Measurements from ENCODE around the gene ZNF892. TPM values are rescaled to one million over a fixed set of nuclear protein-coding genes. Genes with fewer than 3 reads are reported as not detected.

Gene ZNF892
- total and polyA plus RNA-seq, 2 of the 13 experiments (the other 11 are each of a cell fraction or from before 2014, with no cell fraction given), result not detected

- CTCF ChIA-PET (ENCODE audit: low intra/inter-chr PET ratio, low total read pairs), result no interaction called here
- Histone ChIP-seq H3K9ac (ENCODE audit: insufficient read depth, low read depth, low read length) (no peak overlapping the region), H3K4me3 (replicated peaks in 1 of 3; ENCODE audit: insufficient read depth in 1 of 3, low read depth in 2 of 3, low read length in 3 of 3) (no peak overlapping the region), H3K27me3 (ENCODE audit: control insufficient read depth in 1 of 2, insufficient read depth in 2 of 2, low read length in 2 of 2) (no peaks in the 10 kb centered on the region), H3K27ac (ENCODE audit: extremely low read length, insufficient read depth, low read length) (no peak overlapping the region), H3K4me2 (ENCODE audit: low read depth, low read length) (no peak overlapping the region), H3K4me1 (ENCODE audit: insufficient read depth, low read length) (no peaks in the 10 kb centered on the region), H2AFZ (ENCODE audit: low read length) (no peak overlapping the region), H3K9me3 (ENCODE audit: low read length) (no peaks in the 10 kb centered on the region), H4K20me1 (ENCODE audit: insufficient read depth, low read length) (no peaks in the 10 kb centered on the region), H3K36me3 (replicated peaks in 1 of 2; ENCODE audit: control insufficient read depth in 1 of 2, insufficient read depth in 2 of 2, low read length in 2 of 2) (peaks cover 20 to 51% of the 10 kb centered on the region in 2 experiments; a peak in 4 of 5 replicates), H3K79me2 (ENCODE audit: insufficient read depth, low read length) (no peaks in the 10 kb centered on the region)
- TF ChIP-seq ZC3H13 (CRISPR knock-in tag; IDR thresholded peaks at IDR 0.05), result 0 out of 2 replicates have a peak, but pooled peaks have one; percentile 35
- TF ChIP-seq, protein P1, sequence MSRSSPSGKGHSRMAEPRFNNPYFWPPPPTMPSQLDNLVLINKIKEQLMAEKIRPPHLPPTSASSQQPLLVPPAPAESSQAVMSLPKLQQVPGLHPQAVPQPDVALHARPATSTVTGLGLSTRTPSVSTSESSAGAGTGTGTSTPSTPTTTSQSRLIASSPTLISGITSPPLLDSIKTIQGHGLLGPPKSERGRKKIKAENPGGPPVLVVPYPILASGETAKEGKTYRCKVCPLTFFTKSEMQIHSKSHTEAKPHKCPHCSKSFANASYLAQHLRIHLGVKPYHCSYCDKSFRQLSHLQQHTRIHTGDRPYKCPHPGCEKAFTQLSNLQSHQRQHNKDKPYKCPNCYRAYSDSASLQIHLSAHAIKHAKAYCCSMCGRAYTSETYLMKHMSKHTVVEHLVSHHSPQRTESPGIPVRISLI (CRISPR knock-in tag; IDR thresholded peaks at IDR 0.05; ENCODE audit: borderline replicate concordance), result no peak
- TF ChIP-seq, protein P2, sequence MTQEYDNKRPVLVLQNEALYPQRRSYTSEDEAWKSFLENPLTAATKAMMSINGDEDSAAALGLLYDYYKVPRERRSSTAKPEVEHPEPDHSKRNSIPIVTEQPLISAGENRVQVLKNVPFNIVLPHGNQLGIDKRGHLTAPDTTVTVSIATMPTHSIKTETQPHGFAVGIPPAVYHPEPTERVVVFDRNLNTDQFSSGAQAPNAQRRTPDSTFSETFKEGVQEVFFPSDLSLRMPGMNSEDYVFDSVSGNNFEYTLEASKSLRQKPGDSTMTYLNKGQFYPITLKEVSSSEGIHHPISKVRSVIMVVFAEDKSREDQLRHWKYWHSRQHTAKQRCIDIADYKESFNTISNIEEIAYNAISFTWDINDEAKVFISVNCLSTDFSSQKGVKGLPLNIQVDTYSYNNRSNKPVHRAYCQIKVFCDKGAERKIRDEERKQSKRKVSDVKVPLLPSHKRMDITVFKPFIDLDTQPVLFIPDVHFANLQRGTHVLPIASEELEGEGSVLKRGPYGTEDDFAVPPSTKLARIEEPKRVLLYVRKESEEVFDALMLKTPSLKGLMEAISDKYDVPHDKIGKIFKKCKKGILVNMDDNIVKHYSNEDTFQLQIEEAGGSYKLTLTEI (CRISPR knock-in tag; conservative IDR thresholded peaks at IDR 0.05), result no peak
- no peak for TF ChIP-seq CENPT (CRISPR knock-in tag; IDR thresholded peaks at IDR 0.05; ENCODE audit: low read depth)
- BruUV-seq (replicated peaks), result no TSS peak
- FAIRE-seq (no peak), DNase-seq (ENCODE audit: low spot score) (no peak), ATAC-seq (no peak)
- 98% methylated on average over 18 of the region's 18 CpGs for WGBS (ENCODE audit: low lambda C conversion rate)
- in situ Hi-C loops (cut with HindIII; ENCODE audit: extremely low pct_ligation_motif_present, low pct_unique_long_range_greater_than_20kb) (no loop called here), intact Hi-C loops (cut with micrococcal nuclease; ENCODE audit: unreplicated experiment) (no loop called here)
- POLR2A ChIA-PET, result interaction anchor here (0.7 kb wide), 1 partner anchor 16 kb away, joined by 3 read pairs; the partner anchor contains the start of gene ZNF2
Measured at GRCh38 chr2:95181774-95182173, 25.5 kb upstream of the ZNF892 start.

- no peak overlapping the region for H3K4me2 ChIP-seq (ENCODE audit: low read depth, low read length)
- ATAC-seq (no peak), FAIRE-seq (no peak), DNase-seq (ENCODE audit: low spot score) (no peak)
- no peak overlapping the region for H3K9ac ChIP-seq (ENCODE audit: insufficient read depth, low read depth, low read length)
- H3K4me1 ChIP-seq (ENCODE audit: insufficient read depth, low read length), result no peaks in the 10 kb centered on the region
- in situ Hi-C loops (cut with HindIII; ENCODE audit: extremely low pct_ligation_motif_present, low pct_unique_long_range_greater_than_20kb) (no loop called here), intact Hi-C loops (cut with micrococcal nuclease; ENCODE audit: unreplicated experiment) (no loop called here)
- CTCF ChIA-PET (ENCODE audit: low intra/inter-chr PET ratio, low total read pairs), result no interaction called here
- H3K27me3 ChIP-seq (ENCODE audit: control insufficient read depth in 1 of 2, insufficient read depth in 2 of 2, low read length in 2 of 2), result no peaks in the 10 kb centered on the region
- no peak overlapping the region for H3K27ac ChIP-seq (ENCODE audit: extremely low read length, insufficient read depth, low read length)
- peaks cover 11 to 31% of the 10 kb centered on the region in 2 experiments; a peak in 4 of 5 replicates for H3K36me3 ChIP-seq (replicated peaks in 1 of 2; ENCODE audit: control insufficient read depth in 1 of 2, insufficient read depth in 2 of 2, low read length in 2 of 2)
- no peaks in the 10 kb centered on the region for H3K79me2 ChIP-seq (ENCODE audit: insufficient read depth, low read length)
- H3K9me3 ChIP-seq (ENCODE audit: low read length), result no peaks in the 10 kb centered on the region
- 97% methylated on average over 3 of the region's 3 CpGs for WGBS (ENCODE audit: low lambda C conversion rate)
- POLR2A ChIA-PET, result no interaction called here
- no TSS peak for BruUV-seq (replicated peaks)
- no peak overlapping the region for H2AFZ ChIP-seq (ENCODE audit: low read length)
- no peaks in the 10 kb centered on the region for H4K20me1 ChIP-seq (ENCODE audit: insufficient read depth, low read length)
- H3K4me3 ChIP-seq (replicated peaks in 1 of 3; ENCODE audit: insufficient read depth in 1 of 3, low read depth in 2 of 3, low read length in 3 of 3), result no peak overlapping the region
- TF ChIP-seq PHF21A (CRISPR knock-in tag; IDR thresholded peaks at IDR 0.05) (no peak), HNRNPL (IDR thresholded peaks at IDR 0.05; ENCODE audit: low read depth, low read length) (0 out of 2 replicates have a peak, but pooled peaks have one; percentile 30), ZNF296 (CRISPR knock-in tag; conservative IDR thresholded peaks at IDR 0.05) (no peak)
Measured at GRCh38 chr2:95185197-95185596, 22.1 kb upstream of the ZNF892 start.
